PC-9 (cell line): ENCODE results near the gene PPM1K.

Experiments
- CTCF ChIP-seq: fragments of 200-600 bp; sonication (generic); conservative IDR thresholded peaks from 2 replicates; pipeline ENCODE4 v1.6.1; 2017; ENCODE audit warnings: mixed run types, antibody characterized with exemption, mild to moderate bottlenecking, moderate library complexity
- EZH2 ChIP-seq: fragments of 200-600 bp; sonication (generic); IDR thresholded peaks from 2 replicates; pipeline ENCODE4 v1.8.0; 2017; ENCODE audit warnings: antibody characterized with exemption, low read depth

DNA sequence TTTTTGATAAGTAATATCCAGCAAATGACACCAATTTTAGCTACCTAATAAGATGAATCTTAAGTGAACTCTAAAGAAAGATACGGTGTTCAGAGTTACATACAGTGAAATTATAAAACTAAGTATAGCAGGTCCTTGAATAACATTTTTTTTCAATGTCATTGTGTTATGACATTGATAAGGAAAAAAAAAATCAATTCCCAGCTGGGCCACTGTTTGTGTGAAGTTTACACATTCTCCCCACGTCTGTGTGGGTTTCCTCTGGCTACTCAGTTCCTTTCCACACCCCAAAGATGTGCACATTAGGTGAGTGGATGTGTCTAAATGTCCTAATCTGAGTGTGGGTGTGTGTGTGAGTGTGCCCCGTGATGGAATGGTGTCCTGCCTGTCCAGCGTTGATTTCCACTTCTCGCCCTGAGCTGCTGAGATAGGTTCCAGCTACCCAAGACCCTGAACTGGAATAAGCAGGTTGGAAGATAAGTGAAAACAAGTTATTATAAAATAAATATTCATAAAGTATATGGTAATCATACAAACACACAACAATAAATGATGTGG is 31.2 kb upstream of the PPM1K start:
- TF ChIP-seq EZH2 (no peak), CTCF (no peak)
